ENCODE measurements around the gene ZNF684. TPM values are rescaled to one million over a fixed set of nuclear protein-coding genes. Genes with fewer than 3 reads are reported as not detected.
A peak's percentile ranks its signal among the peaks of the same experiment; 100 is the strongest.
"Not testable (repeated sequence)": the region's sequence is repeated elsewhere in the genome, so short reads cannot be mapped to it uniquely, and the experiment has no call there.

The ZNF684 gene
- polyA plus RNA-seq (2013, experiment 1 of 2) = 5.1 TPM
- 5.6 TPM for polyA plus RNA-seq (2013, experiment 2 of 2)

GRCh38 chr1:40531381-40532061, at the start of gene ZNF684:
ZNF684 (plus strand) TSS chr1:40531637; CDS start chr1:40533167, 1,530 bp downstream.
- H3K36me3 ChIP-seq (ENCODE audit: control insufficient read depth, insufficient read depth, low read length) = peaks cover 7% of the 10 kb centered on the region
- H3K27ac ChIP-seq (ENCODE audit: low read depth, low read length, severe bottlenecking) = peak within 1 kb of the TSS; percentile 76
- no peaks in the 10 kb centered on the region for H3K9me3 ChIP-seq (ENCODE audit: control insufficient read depth, low read length)
- WGBS, 2 experiments (ENCODE audit: insufficient coverage in 2 of 2) = 0 to 2% methylated on average over 25 to 35 of the region's 35 CpGs
- H3K4me1 ChIP-seq (ENCODE audit: control insufficient read depth, insufficient read depth, low read length, poor library complexity, severe bottlenecking) = no peaks in the 10 kb centered on the region
- peak within 1 kb of the TSS; percentile 69 for H3K4me3 ChIP-seq (ENCODE audit: extremely low read depth, insufficient read depth, low read length, poor library complexity, severe bottlenecking)

DNA sequence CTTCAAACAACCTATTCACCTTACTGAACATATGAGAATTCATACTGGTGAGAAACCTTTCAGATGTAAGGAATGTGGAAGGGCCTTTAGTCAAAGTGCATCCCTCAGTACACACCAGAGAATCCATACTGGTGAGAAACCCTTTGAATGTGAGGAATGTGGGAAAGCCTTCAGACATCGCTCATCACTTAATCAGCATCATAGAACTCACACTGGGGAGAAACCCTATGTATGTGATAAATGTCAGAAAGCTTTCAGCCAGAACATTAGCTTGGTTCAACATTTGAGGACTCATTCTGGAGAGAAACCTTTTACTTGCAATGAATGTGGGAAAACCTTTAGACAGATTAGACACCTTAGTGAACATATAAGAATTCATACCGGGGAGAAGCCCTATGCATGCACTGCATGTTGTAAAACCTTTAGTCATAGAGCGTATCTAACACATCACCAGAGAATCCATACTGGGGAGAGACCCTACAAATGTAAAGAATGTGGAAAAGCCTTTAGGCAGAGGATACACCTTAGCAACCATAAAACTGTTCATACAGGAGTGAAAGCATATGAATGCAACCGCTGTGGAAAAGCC, 36.0 kb upstream of the ZNF684 start:
- 91 to 100% methylated on average over 1 to 2 of the region's 4 CpGs for WGBS, 2 experiments (ENCODE audit: insufficient coverage in 2 of 2)
- no peak overlapping the region for H3K4me3 ChIP-seq (ENCODE audit: extremely low read depth, insufficient read depth, low read length, poor library complexity, severe bottlenecking)
- H3K9me3 ChIP-seq (ENCODE audit: control insufficient read depth, low read length) = peaks cover 43% of the 10 kb centered on the region
- H3K27ac ChIP-seq (ENCODE audit: low read depth, low read length, severe bottlenecking) = no peak overlapping the region
- no peaks in the 10 kb centered on the region for H3K4me1 ChIP-seq (ENCODE audit: control insufficient read depth, insufficient read depth, low read length, poor library complexity, severe bottlenecking)
- peaks cover 56% of the 10 kb centered on the region for H3K36me3 ChIP-seq (ENCODE audit: control insufficient read depth, insufficient read depth, low read length)

GRCh38 chr1:40502651-40503050, 28.8 kb upstream of the ZNF684 start:
- not testable (repeated sequence) for H3K36me3 ChIP-seq (ENCODE audit: control insufficient read depth, insufficient read depth, low read length); H3K4me3 ChIP-seq (ENCODE audit: extremely low read depth, insufficient read depth, low read length, poor library complexity, severe bottlenecking); H3K27ac ChIP-seq (ENCODE audit: low read depth, low read length, severe bottlenecking); H3K4me1 ChIP-seq (ENCODE audit: control insufficient read depth, insufficient read depth, low read length, poor library complexity, severe bottlenecking)
- peaks cover 38% of the 10 kb centered on the region for H3K9me3 ChIP-seq (ENCODE audit: control insufficient read depth, low read length)
- 92 to 97% methylated on average over 4 of the region's 4 CpGs for WGBS, 2 experiments (ENCODE audit: insufficient coverage in 2 of 2)

GRCh38 chr1:40507973-40508372, 23.5 kb upstream of the ZNF684 start:
- Histone ChIP-seq H3K9me3 (ENCODE audit: control insufficient read depth, low read length) (peaks cover 29% of the 10 kb centered on the region), H3K36me3 (ENCODE audit: control insufficient read depth, insufficient read depth, low read length) (peaks cover 11% of the 10 kb centered on the region), H3K27ac (ENCODE audit: low read depth, low read length, severe bottlenecking) (no peak overlapping the region), H3K4me3 (ENCODE audit: extremely low read depth, insufficient read depth, low read length, poor library complexity, severe bottlenecking) (peak overlapping the region; percentile 68), H3K4me1 (ENCODE audit: control insufficient read depth, insufficient read depth, low read length, poor library complexity, severe bottlenecking) (peaks cover 3% of the 10 kb centered on the region)
- WGBS, 2 experiments (ENCODE audit: insufficient coverage in 2 of 2) = 36 to 49% methylated on average over 2 of the region's 6 CpGs

GRCh38 chr1:40508375-40509341, 22.8 kb upstream of the ZNF684 start, which contains the start of gene EXO5:
EXO5 (plus strand) TSS chr1:40508767; CDS start chr1:40514545, 5,778 bp downstream.
- Histone ChIP-seq H3K36me3 (ENCODE audit: control insufficient read depth, insufficient read depth, low read length) (peaks cover 13% of the 10 kb centered on the region), H3K27ac (ENCODE audit: low read depth, low read length, severe bottlenecking) (no peak within 1 kb of the TSS), H3K4me1 (ENCODE audit: control insufficient read depth, insufficient read depth, low read length, poor library complexity, severe bottlenecking) (peaks cover 3% of the 10 kb centered on the region), H3K4me3 (ENCODE audit: extremely low read depth, insufficient read depth, low read length, poor library complexity, severe bottlenecking) (peak within 1 kb of the TSS; percentile 68), H3K9me3 (ENCODE audit: control insufficient read depth, low read length) (peaks cover 29% of the 10 kb centered on the region)
- WGBS, 2 experiments (ENCODE audit: insufficient coverage in 2 of 2) = 4% methylated on average over 56 to 61 of the region's 76 CpGs

GRCh38 chr1:40519517-40519916, 11.9 kb upstream of the ZNF684 start:
- 80 to 100% methylated on average over 1 of the region's 2 CpGs for WGBS, 2 experiments (ENCODE audit: insufficient coverage in 2 of 2)
- peaks cover 38% of the 10 kb centered on the region for H3K9me3 ChIP-seq (ENCODE audit: control insufficient read depth, low read length)

DNA sequence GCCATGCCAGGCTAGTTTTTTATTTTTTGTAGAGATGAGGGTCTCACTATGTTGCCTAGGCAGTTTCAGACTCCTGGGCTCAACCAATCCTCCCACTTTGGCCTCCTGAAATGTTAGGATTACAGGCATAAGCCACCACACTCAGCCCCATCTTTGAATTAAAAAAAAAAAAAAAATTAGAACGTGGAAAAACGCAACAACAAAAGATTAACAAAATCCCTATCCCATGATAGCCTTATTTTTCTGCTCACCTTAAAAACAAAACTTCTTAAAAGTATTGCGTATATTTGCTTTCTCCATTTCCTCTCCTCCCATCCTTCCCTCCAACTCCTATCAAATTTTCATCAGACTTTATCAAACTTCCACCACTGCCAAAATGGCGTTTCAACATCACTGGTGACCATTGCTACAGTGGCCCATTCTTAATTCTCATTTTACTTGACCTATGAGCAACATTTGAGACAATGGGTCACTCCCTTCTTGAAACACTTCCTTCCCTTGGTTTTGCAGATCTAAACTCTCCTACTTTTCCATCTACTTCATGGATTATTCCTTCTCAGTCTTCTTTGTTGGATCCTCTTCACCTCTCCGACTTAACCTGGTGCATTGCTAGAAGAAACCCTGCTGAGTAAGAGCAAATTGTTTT, 579 bp upstream of the ZNF684 start:
- peak overlapping the region; percentile 69 for H3K4me3 ChIP-seq (ENCODE audit: extremely low read depth, insufficient read depth, low read length, poor library complexity, severe bottlenecking)
- peak overlapping the region; percentile 76 for H3K27ac ChIP-seq (ENCODE audit: low read depth, low read length, severe bottlenecking)
- H3K36me3 ChIP-seq (ENCODE audit: control insufficient read depth, insufficient read depth, low read length) = peaks cover 7% of the 10 kb centered on the region
- 79 to 86% methylated on average over 3 to 5 of the region's 5 CpGs for WGBS, 2 experiments (ENCODE audit: insufficient coverage in 2 of 2)
- H3K4me1 ChIP-seq (ENCODE audit: control insufficient read depth, insufficient read depth, low read length, poor library complexity, severe bottlenecking) = no peaks in the 10 kb centered on the region
- H3K9me3 ChIP-seq (ENCODE audit: control insufficient read depth, low read length) = no peaks in the 10 kb centered on the region

More at GRCh38 chr1:40519517-40519916, 11.9 kb upstream of the ZNF684 start:
- Histone ChIP-seq H3K36me3 (ENCODE audit: control insufficient read depth, insufficient read depth, low read length) (peaks cover 28% of the 10 kb centered on the region), H3K4me1 (ENCODE audit: control insufficient read depth, insufficient read depth, low read length, poor library complexity, severe bottlenecking) (no peaks in the 10 kb centered on the region), H3K4me3 (ENCODE audit: extremely low read depth, insufficient read depth, low read length, poor library complexity, severe bottlenecking) (no peak overlapping the region), H3K27ac (ENCODE audit: low read depth, low read length, severe bottlenecking) (no peak overlapping the region)

GRCh38 chr1:40532062-40532389, 589 bp downstream of the ZNF684 start:
- Histone ChIP-seq H3K9me3 (ENCODE audit: control insufficient read depth, low read length) (no peaks in the 10 kb centered on the region), H3K4me3 (ENCODE audit: extremely low read depth, insufficient read depth, low read length, poor library complexity, severe bottlenecking) (peak overlapping the region; percentile 69), H3K27ac (ENCODE audit: low read depth, low read length, severe bottlenecking) (peak overlapping the region; percentile 76), H3K4me1 (ENCODE audit: control insufficient read depth, insufficient read depth, low read length, poor library complexity, severe bottlenecking) (no peaks in the 10 kb centered on the region), H3K36me3 (ENCODE audit: control insufficient read depth, insufficient read depth, low read length) (peaks cover 7% of the 10 kb centered on the region)
- 10 to 40% methylated on average over 1 to 2 of the region's 3 CpGs for WGBS, 2 experiments (ENCODE audit: insufficient coverage in 2 of 2)

DNA sequence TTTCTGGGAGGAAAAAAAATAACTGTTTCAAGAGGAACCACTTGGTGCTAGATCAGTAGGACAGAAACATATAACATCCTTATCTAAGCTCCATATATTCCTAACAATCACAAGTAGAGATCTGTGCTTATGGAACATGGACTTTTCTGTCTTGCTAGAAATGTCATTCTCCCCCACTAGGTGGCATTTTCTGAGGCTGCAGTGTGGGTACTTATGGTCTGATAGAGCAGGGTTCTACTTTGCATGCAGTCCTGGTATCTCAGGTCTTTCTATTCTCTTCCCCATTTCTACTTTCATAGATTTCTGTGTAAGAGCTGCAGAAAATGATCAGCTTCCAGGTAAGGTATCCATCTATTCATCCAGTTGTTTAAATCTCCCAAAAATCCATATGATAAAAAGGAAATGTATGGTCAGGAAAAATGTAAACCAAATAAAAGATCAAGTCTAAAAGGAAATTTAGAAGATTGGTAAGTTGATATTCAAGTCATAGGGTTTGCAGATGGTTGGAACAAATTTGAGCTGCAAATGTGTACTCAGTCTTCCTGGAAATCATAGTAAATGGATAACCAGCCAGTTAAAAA, 1.5 kb downstream of the ZNF684 start:
- no peak overlapping the region for H3K4me3 ChIP-seq (ENCODE audit: extremely low read depth, insufficient read depth, low read length, poor library complexity, severe bottlenecking)

GRCh38 chr1:40534589-40534988, 3.2 kb downstream of the ZNF684 start:
- peaks cover 7% of the 10 kb centered on the region for H3K36me3 ChIP-seq (ENCODE audit: control insufficient read depth, insufficient read depth, low read length)
- no peak overlapping the region for H3K4me3 ChIP-seq (ENCODE audit: extremely low read depth, insufficient read depth, low read length, poor library complexity, severe bottlenecking)
- H3K4me1 ChIP-seq (ENCODE audit: control insufficient read depth, insufficient read depth, low read length, poor library complexity, severe bottlenecking) = no peaks in the 10 kb centered on the region
- H3K27ac ChIP-seq (ENCODE audit: low read depth, low read length, severe bottlenecking) = no peak overlapping the region
- H3K9me3 ChIP-seq (ENCODE audit: control insufficient read depth, low read length) = no peaks in the 10 kb centered on the region

More for the DNA sequence above, 1.5 kb downstream of the ZNF684 start:
- H3K36me3 ChIP-seq (ENCODE audit: control insufficient read depth, insufficient read depth, low read length) = peaks cover 7% of the 10 kb centered on the region
- H3K9me3 ChIP-seq (ENCODE audit: control insufficient read depth, low read length) = no peaks in the 10 kb centered on the region
- no peaks in the 10 kb centered on the region for H3K4me1 ChIP-seq (ENCODE audit: control insufficient read depth, insufficient read depth, low read length, poor library complexity, severe bottlenecking)
- no peak overlapping the region for H3K27ac ChIP-seq (ENCODE audit: low read depth, low read length, severe bottlenecking)
